NB4 (cell line): ENCODE data around the gene MED8.

ENCODE experiments used
- MYC ChIP-seq: IDR thresholded peaks from 2 replicates; pipeline ENCODE4 v1.6.1; 2011; ENCODE audit warnings: low read depth, low read length
- POLR2A ChIP-seq: IDR thresholded peaks from 2 replicates; pipeline ENCODE4 v1.6.1; 2011; ENCODE audit warnings: mild to moderate bottlenecking; ENCODE audit not compliant: insufficient read length; ENCODE audit errors: extremely low read depth
- TF ChIP-seq, protein P1 (sequence below): IDR thresholded peaks from one replicate; pipeline ENCODE4 v1.5.1; 2012; ENCODE audit warnings: low read depth, low read length

- TF ChIP-seq MYC (no peak), POLR2A (no peak)
- TF ChIP-seq, protein P1, sequence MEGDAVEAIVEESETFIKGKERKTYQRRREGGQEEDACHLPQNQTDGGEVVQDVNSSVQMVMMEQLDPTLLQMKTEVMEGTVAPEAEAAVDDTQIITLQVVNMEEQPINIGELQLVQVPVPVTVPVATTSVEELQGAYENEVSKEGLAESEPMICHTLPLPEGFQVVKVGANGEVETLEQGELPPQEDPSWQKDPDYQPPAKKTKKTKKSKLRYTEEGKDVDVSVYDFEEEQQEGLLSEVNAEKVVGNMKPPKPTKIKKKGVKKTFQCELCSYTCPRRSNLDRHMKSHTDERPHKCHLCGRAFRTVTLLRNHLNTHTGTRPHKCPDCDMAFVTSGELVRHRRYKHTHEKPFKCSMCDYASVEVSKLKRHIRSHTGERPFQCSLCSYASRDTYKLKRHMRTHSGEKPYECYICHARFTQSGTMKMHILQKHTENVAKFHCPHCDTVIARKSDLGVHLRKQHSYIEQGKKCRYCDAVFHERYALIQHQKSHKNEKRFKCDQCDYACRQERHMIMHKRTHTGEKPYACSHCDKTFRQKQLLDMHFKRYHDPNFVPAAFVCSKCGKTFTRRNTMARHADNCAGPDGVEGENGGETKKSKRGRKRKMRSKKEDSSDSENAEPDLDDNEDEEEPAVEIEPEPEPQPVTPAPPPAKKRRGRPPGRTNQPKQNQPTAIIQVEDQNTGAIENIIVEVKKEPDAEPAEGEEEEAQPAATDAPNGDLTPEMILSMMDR, result no peak
These were observed 38.6 kb downstream of the MED8 start for GRCh38 chr1:43350976-43351375.
